NCI-H2081 (cell line): Measurements from ENCODE around the gene SNCAIP.

Source experiments
- DNase-seq, 2 experiments: peaks; one replicate each; lab custom pipeline; 2025; lab: John Stamatoyannopoulos, UW

The SNCAIP gene

DNA sequence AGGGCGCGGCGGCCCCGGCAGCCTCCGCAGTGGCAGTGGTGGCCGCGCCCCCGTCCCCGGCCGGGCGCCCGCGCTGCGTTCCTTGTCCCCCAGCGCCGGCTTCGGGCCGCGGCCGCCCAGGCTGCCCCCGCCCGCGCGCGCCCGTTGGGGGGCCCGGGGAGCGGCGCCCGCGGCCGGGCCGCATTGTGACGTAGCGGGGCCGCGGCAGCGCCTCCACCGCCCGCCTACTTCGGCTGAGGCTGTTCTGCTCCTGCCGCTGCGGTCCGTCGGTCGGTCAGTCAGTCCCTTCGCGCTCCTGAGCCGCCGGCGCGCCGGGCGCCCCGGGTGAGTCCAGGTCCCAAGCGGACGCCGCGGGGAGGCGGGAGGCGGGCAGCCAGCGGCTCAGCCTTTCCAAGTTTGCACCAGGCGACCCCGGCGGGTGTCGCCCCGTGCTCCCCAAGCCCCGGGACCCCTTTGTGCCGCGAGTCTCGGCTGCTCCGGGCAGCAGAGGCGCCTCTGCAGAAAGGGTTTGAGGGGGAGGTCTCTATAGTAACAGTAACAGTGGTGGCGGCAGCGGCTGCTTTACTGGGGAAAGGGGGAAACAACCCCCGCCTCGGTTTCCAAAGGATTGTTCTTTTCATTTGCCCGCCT is at the start of gene SNCAIP:
Gene SNCAIP (plus strand): TSS at position 277 of the 630 bp plus-strand sequence. CDS start 78,898 bp downstream, outside the sequence.
- peak in 1 of 2 experiments; percentile 53 for DNase-seq

DNA sequence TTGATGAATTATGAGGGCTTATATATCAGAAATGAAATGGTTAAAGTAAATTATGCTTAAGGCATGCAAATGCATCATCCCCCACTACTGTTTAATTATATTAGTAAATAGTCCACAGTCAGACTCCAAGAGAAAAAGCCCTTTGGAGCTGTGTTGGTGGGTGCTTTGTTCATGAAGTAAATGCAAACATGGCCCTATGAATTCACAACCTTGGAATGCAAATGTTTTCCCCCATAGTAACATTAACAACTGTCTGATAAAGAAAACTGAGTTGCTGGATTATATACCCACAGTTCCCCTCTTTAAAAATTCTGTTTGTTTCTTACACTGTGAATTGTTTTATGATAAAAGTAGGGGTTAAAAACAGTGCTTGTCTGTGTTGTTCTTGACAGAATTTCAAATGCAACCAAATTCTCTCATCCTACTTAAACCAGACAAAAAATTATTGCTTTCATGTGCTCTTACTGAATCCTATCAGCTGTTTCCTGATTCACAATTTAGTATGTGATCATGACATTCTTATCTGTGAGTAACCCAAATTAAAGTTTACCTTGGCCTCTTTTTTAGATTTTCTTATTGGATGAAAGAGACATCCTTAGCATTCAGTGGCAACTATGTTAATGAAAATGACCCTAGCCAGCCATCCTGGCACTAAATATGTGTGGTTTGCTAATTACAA is 48.5 kb upstream of the SNCAIP start:
- DNase-seq = no peak

DNA sequence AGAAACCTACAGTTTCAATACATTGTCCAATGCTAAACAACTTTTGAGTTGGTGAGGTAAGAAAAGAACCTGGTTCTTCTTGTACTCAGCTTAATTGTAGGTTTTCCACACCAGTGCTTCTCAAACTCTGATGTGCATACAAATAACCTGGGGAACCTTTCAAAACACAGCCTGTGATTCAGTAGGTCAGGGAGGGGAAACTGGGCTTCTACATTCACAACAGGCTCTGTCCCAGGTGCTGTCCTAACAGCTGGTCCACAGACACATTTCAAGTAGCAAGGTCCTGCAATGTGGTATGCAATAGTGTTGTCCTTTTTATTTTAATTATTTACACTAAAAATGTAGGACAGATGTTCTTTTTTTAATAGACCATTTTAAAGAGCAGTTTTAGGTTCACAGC is 47.4 kb upstream of the SNCAIP start:
- no peak for DNase-seq

DNA sequence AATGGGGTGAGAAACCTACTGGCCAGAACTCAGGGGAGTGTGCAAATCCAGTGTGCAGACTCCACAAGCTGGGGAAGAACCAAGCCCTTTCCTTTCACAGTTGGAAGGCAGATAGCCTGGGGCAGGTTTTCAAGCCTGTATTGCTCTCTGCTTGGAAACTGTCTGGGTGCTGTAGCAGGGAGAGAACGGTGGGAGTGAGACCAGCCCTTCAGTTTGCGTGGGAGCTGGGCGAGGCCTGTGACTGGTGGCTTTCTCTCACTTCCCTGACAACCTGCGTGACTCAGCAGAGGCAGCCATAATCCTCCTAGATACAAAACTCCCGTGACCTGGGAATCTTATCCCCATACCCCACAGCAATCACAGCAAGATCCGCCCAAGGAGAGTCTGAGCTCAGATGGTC is 44.9 kb upstream of the SNCAIP start:
- no peak for DNase-seq

DNA sequence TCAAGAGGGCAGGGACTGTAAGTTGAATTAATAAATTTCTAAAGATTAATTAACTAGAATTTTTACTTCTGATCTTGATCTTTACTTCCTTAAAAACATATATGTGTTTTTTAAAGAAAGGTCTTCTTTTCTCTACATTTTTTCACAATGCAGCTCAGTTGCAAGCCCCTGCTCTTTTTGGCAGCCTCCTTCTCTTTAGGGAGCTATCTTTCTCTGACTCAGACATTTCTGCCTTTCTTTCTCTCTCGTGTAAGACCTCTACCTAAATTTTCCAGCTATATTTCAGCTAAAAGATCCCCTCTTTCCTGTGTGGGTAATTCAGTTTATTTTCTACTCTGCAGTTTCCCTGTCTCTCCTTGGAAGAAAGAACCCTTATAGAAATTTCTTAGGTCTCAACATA is 38.3 kb upstream of the SNCAIP start:
- no peak for DNase-seq

DNA sequence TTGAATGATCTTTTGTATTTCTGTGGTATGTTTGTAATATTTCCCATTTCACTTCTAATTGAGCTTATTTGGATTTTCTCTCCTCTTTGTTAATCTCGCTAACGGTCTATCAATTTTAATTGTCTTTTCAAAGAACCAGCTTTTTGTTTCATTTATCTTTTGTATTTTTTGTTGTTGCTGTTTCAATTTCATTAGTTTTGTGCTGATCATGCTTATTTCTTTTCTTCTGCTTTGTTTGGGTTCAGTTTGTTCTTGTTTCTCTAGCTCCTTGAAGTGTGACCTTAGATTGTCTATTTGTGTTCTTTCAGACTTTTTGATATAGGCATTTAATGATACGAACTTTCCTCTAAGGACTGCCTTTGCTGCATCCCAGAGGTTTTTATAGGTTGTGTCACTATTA is 28.4 kb upstream of the SNCAIP start:
- no peak for DNase-seq

DNA sequence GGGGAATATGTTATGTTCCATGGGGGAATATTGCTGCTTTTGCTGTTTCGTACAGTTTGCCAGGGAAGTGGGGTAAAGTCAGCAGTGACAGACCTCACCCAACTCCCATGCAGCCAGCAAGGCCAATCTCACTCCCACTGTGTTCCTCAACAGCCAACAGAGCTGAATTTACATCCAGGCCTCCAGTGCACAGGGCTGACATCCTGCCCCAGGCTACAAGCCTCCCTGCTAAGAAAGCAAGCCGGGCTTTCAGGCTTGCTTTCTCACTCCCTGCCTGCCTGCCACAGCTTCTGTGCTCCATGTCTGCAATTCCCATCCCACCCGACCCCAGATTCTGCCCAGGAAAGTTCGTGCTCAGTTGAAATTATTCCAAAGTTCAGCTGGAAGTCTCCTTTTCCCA is 25.5 kb upstream of the SNCAIP start:
- no peak for DNase-seq

DNA sequence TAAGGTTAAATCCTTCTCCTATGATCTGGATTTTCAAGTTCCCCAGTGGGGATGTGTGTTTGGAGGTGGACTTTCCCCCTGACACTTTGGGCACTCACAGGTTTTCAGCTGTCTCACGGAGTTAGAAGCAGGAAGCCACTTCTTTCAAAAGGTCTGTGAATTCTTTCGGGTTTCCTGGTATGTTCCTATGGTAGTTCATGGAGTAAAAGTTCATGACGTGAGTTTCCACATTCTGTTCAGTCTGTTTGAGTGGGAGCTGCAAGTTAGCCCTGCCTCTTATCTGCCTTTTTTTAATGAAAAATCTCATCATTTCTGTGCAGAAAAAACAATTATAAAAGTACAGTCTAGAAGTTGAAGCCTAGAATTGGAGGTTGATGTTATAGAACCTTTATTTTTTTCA is 24.9 kb upstream of the SNCAIP start:
- DNase-seq = no peak

DNA sequence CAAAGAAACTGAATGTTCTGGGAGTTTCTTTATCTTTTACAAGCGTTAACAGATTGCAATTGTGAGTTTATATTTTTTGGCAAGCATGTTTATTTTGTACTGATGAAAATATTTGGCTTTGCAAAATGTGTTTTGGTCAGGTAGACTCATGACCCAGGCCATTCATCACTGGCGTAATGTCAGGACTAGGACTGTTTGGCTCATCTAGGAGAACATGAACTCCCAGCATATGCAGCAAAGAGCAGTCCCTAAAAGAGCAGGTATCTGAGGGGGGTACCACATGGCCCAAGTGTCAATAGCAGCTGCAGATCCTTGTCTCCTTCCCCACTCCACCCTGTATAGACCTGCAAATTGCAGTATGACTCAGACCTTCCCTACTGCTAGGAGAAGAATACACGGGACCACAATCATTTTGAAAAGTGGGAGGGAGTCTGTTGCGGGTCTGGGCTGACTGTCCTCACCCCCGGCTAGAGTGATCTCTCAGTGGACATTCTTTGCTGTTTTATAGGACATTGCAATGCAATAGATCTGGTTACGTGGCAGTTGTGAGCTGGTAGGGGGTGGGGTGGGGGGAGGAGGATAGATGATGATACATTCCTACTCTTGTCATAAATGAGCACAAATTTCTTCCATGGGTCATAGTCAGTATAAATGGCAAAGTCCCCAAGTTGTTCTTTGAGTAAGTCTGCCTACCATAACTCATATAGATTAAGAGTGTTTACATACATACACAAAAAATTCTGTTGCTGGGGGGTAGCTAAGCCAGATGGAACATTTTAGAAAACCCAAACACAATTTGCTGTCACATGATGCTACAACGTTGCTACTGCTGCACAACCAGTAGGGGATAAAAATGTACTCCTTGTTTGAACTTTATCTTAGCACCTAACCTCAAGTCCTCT is 20.8 kb upstream of the SNCAIP start:
- no peak for DNase-seq

DNA sequence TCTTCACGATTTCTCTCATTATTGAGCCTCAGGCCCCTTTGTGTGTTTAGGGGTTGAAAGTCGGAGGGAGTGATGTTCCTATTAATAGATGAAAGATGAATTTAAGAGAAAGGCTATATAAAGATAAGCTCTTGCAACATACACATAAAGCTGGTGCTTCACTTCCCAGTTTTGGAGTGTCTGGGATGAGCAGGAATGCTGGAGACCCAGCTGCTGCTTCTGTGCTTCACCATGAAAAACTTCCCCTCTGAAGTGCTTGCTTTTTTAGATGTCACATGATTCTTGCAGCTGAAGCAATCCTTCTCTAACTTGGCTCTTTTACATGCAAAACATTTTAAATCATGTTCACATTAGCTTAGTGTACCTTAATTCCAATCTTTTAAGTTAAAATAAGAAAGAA is 19.7 kb upstream of the SNCAIP start:
- DNase-seq = no peak

DNA sequence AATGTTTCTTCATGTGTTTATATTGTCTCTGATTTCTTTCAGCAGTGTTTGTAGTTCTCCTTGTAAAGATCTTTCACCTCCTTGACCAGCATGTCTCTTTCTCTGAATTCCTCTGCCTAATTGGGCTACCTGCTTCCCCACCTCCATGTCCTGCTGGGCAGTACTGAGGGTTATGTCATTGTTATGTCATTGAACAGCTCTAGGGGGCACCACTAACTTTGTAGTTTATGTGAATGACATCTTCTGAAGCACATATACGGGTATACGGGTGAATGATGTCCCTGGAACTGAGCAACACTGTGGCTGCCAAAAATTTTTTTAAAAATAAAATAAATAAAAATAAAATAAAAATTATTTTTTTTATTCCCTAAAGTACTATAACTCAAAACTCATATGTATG is 16.9 kb upstream of the SNCAIP start:
- DNase-seq = peak; percentile 10 to 11

DNA sequence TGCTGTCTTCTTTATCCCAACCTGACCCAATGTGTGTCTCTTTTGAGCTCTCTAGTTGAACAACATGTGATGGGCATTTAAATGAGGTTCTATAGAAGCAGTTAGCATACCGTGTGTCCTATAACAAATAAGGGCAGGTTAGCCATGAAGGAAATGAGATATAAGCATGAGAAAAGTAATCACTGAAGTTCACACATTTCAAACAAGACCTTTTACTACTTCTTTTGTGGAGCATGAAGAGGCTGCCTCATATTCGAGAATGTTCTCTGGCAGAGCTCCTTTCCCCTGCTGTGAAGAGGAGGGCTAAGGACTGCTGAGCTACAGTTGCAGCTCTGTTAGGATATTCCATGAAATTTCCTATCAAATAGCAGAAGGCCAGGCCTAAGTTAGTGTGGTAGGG is 15.2 kb upstream of the SNCAIP start:
- no peak for DNase-seq

DNA sequence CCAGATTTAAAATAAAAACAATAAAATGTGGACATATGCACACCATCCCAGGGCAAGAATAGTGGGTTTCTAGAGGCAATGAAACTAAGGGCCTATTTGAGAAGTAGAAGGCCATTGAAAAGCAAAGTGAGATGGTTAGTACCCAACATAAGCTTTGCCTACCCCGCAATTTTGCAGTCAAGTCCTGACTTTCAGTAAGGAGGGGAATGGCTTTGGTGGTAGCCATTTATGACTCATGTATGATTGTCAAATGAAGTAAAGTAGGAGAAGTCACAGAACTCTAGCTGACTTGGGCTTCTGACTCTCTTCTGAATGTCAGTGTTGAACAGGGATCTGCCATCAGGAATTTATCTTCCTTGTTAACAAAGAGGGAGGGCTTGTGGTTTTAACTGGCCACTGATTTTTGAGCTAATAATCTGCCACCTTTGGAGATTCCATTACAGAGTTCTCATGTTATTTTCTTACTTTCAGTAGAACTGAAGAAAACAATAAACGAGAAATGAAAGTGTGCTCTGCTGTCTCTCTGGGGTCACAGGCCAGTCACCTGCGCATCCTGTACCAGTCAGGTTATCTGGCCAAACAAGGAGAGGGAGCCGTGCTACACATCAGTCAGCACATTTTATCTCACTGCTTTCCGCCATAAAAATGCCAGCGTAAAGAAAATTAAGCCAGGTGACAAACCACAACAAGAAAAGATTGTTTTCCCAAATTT is 14.3 kb upstream of the SNCAIP start:
- DNase-seq = no peak

DNA sequence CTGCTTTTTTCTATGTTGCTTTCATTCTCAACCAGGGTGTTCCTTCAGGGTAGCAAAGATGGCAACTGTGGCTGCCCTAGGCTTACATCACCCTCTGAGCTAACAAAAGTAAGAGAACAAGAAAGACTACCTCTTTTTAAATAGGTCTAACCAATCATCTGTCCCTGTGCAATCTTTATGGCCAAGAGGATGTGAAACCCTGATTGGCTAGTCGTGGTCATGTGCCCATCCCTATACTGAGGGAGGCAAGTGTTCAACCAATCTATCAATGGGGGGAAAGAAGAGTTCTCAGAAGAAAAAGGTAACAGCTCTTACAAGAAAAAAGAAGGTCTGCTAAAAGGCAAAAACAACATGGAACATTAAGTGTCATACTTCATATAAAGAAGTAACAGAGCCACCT is 11.7 kb upstream of the SNCAIP start:
- no peak for DNase-seq

DNA sequence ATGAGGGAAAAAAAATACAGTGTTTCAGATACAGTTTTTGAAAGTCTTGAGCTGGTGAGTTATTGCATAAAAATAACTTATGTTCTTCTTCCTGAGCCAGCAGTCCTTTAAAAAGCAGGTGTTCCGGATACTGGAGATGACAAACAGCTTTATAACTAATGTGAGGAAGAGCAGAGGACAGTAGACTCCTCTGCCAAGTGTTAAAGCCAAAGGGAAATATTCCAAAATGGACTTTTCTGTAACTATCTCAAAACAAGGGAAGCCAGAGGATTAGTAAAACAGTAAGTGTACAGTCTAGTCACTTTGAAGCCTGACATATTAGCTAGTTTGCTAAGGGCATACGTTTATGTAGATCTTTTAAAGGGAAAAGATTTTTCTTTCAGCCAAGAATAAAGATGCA is 11.0 kb upstream of the SNCAIP start:
- no peak for DNase-seq

DNA sequence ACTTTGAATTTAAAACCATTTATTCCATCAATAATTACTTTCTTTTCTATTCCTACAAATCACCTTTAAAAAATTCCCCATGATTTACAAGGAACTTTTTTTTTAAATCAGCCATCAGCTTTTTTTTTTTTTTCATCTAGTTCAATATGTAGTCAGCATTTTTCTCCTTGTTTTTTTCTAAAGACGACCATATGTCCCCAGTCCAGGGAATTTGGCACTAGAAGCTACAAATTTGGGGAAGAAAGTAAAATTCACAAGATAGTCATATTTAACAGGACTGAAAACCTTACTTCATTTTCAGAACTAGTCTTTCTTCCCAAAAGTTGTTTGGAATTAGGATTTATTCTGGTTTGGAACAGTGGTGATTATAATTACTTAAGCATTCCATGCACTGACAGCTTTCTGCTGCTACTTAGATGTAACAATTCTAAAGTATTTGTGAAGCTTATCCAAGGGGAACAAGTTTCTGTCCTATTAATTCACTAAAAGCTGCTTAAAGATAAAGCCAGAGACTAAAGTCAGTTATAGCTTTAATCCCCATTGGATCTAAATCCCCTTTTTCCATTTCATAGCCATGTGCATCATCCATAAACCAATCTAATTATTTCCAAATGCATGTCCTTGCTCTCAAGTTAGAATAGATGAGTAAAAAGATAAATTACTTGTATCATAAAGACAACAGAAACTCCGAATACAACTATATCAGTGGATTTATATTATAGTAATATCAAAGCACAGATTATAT is 7.4 kb upstream of the SNCAIP start:
- DNase-seq = no peak

DNA sequence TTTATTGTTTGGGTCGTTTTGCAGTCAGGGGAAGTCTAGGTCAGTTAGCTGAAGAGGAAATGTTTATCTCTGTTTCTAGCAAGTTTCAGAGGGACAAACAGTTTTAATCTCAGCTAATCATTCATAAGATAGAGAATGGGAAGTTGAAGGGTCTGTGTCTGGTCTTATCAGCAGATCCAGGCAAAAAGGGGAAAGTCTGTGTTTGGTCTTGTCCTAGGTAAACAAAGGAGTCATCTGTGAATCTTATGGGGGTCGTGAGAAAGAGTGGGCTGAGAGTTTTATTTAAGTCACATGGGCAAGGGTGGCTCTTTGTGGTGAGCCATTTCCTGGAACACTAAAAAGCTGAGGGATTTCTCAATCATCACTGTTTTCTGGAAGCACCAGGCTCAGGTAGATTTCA is 5.6 kb upstream of the SNCAIP start:
- no peak for DNase-seq

DNA sequence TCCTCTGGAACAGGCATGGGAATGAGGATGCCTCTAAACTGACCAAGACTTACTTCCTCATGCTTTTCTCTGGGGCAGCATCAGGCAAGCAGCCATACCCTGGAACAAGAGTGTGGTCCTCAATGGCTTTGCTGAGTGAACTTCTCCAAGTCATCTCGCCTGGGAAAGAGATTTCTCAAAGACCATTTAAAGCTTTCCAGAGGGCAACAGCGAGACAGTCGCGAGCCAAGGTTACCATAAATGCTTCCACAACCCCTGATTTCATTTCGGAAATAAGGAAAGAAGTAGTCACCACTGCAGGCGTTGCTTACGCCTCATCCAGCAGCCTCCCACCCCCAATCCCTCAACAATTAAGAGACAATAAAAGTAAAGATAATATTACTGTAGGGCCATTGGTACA is 1.1 kb upstream of the SNCAIP start:
- no peak for DNase-seq

DNA sequence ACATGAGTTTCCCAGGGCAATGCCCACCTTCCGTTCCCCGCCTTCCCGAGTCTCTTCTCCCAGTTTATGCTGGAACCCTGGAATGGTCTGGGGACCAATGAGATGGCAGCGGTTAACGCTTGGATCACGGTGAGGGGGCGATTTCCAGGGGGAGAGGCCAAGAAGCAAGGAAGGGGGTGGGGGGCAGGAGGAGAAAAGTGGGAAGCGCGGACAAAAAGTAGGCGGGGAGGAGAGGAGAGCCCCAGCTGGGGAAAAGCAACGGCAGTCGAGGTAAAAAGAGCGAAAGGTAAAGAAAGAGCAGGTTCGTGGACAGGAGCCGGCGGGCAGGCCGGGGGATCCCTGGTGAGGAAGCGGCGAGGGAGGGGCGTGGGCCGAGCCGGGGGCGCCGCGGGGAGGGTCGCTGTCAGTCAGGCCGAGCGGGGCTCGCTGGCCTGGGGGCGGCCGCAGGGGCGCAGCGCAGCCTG is 508 bp upstream of the SNCAIP start:
- no peak for DNase-seq

DNA sequence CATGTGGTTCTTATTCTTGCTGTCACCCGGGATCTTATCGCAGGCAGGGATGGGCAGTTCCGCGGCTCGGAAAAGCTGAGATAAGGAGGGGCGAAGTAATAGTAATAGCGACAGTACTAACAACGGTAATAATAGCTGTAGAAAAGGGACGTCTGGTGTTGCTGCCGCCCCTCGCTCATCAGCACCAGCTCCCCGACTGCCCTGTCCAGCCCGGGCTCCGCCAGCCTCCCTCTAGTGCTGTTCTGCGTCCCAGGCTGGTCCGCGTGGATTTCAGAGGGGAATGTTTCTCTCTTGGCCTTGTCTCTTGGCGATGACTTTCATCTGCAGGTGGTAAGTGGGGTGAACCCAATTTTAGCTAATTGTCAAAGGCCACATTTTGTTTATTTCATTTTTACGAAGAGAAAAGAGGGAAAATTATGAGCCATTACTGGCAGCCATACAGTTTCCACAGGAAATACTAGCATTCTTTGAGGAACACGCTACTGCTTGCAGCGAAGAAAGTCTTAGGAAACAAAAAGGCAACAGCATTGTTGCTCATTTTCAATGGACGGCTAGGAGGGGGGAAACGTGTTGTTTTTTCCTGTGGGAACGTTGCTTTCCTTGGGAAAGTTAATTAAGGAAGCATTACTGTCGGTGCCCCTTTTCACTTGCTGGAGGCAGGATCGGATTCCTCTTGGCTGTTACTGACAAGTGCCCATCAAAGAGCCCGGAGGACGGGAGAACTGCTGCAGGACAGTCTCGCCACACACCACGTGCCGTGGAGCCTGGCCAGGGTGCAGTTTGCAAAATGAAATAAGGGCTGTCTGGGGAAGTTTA is 762 bp downstream of the SNCAIP start:
- DNase-seq = peak in 1 of 2 experiments; percentile 46

DNA sequence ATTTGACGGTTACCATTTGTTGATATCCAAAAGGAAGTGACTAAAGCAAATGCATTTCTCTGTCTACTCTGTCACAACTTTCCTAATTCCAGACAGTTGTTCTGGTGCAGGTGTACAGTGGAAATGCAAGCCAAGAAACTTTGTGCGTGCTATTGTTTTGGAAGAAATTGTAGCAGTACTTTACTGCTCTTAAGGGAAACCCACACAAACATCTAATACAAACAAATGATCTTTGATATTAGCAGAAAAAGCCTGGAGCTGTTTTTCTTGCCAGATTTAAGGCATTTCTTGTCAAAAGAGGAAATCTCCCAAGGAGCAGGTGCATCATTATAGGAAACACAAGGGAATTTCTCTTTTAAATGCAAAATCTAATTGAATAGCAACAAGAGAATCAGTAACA is 2.0 kb downstream of the SNCAIP start:
- no peak for DNase-seq
